Measurements from ENCODE around the gene HCFC1.

HCFC1 gene

GRCh38 chrX:154015581-154016264 is 44.1 kb upstream of the HCFC1 start:
- H3K27me3 ChIP-seq (ENCODE audit: control insufficient read depth, insufficient read depth, low read length, poor library complexity, severe bottlenecking), result no peaks in the 10 kb centered on the region
- no peak overlapping the region for H3K4me3 ChIP-seq (ENCODE audit: insufficient read depth, low read depth, low read length)
- WGBS, 2 experiments, result 80 to 85% methylated on average over 16 of the region's 16 CpGs
- no peak overlapping the region for H3K27ac ChIP-seq (ENCODE audit: insufficient read depth, low read depth, low read length, poor library complexity, severe bottlenecking)
- peaks cover 3% of the 10 kb centered on the region for H3K4me1 ChIP-seq (ENCODE audit: control insufficient read depth, insufficient read depth, low read length)
- no peaks in the 10 kb centered on the region for H3K36me3 ChIP-seq (ENCODE audit: control insufficient read depth, insufficient read depth, low read length)
- H3K9me3 ChIP-seq (ENCODE audit: control insufficient read depth, low read length), result no peaks in the 10 kb centered on the region

- Histone ChIP-seq H3K36me3 (ENCODE audit: control insufficient read depth, insufficient read depth, low read length) (no peaks in the 10 kb centered on the region), H3K27me3 (ENCODE audit: control insufficient read depth, insufficient read depth, low read length, poor library complexity, severe bottlenecking) (no peaks in the 10 kb centered on the region), H3K4me1 (ENCODE audit: control insufficient read depth, insufficient read depth, low read length) (no peaks in the 10 kb centered on the region), H3K4me3 (ENCODE audit: insufficient read depth, low read depth, low read length) (no peak overlapping the region), H3K9me3 (ENCODE audit: control insufficient read depth, low read length) (no peaks in the 10 kb centered on the region), H3K27ac (ENCODE audit: insufficient read depth, low read depth, low read length, poor library complexity, severe bottlenecking) (no peak overlapping the region)
- 88% methylated on average over 24 of the region's 24 CpGs for WGBS, 2 experiments
These were observed 43.1 kb upstream of the HCFC1 start for GRCh38 chrX:154014429-154015380.

- Histone ChIP-seq H3K36me3 (ENCODE audit: control insufficient read depth, insufficient read depth, low read length) (no peaks in the 10 kb centered on the region), H3K4me3 (ENCODE audit: insufficient read depth, low read depth, low read length) (no peak overlapping the region), H3K27me3 (ENCODE audit: control insufficient read depth, insufficient read depth, low read length, poor library complexity, severe bottlenecking) (no peaks in the 10 kb centered on the region), H3K27ac (ENCODE audit: insufficient read depth, low read depth, low read length, poor library complexity, severe bottlenecking) (no peak overlapping the region), H3K4me1 (ENCODE audit: control insufficient read depth, insufficient read depth, low read length) (no peaks in the 10 kb centered on the region), H3K9me3 (ENCODE audit: control insufficient read depth, low read length) (no peaks in the 10 kb centered on the region)
- 58 to 67% methylated on average over 19 to 20 of the region's 20 CpGs for WGBS, 2 experiments
These were observed 42.2 kb upstream of the HCFC1 start for GRCh38 chrX:154013614-154014360.

GRCh38 chrX:154013001-154013421 is 41.4 kb upstream of the HCFC1 start:
- H3K36me3 ChIP-seq (ENCODE audit: control insufficient read depth, insufficient read depth, low read length), result no peaks in the 10 kb centered on the region
- H3K27ac ChIP-seq (ENCODE audit: insufficient read depth, low read depth, low read length, poor library complexity, severe bottlenecking), result no peak overlapping the region
- H3K4me1 ChIP-seq (ENCODE audit: control insufficient read depth, insufficient read depth, low read length), result no peaks in the 10 kb centered on the region
- H3K27me3 ChIP-seq (ENCODE audit: control insufficient read depth, insufficient read depth, low read length, poor library complexity, severe bottlenecking), result no peaks in the 10 kb centered on the region
- WGBS, 2 experiments, result 87 to 88% methylated on average over 17 of the region's 17 CpGs
- no peaks in the 10 kb centered on the region for H3K9me3 ChIP-seq (ENCODE audit: control insufficient read depth, low read length)
- H3K4me3 ChIP-seq (ENCODE audit: insufficient read depth, low read depth, low read length), result no peak overlapping the region

- Histone ChIP-seq H3K4me3 (ENCODE audit: insufficient read depth, low read depth, low read length) (no peak overlapping the region), H3K36me3 (ENCODE audit: control insufficient read depth, insufficient read depth, low read length) (no peaks in the 10 kb centered on the region), H3K27me3 (ENCODE audit: control insufficient read depth, insufficient read depth, low read length, poor library complexity, severe bottlenecking) (no peaks in the 10 kb centered on the region), H3K27ac (ENCODE audit: insufficient read depth, low read depth, low read length, poor library complexity, severe bottlenecking) (no peak overlapping the region), H3K9me3 (ENCODE audit: control insufficient read depth, low read length) (no peaks in the 10 kb centered on the region), H3K4me1 (ENCODE audit: control insufficient read depth, insufficient read depth, low read length) (no peaks in the 10 kb centered on the region)
- 89 to 90% methylated on average over 17 of the region's 17 CpGs for WGBS, 2 experiments
These were observed 40.8 kb upstream of the HCFC1 start for GRCh38 chrX:154012336-154012991.

- no peaks in the 10 kb centered on the region for H3K4me1 ChIP-seq (ENCODE audit: control insufficient read depth, insufficient read depth, low read length)
- H3K27ac ChIP-seq (ENCODE audit: insufficient read depth, low read depth, low read length, poor library complexity, severe bottlenecking), result no peak overlapping the region
- no peaks in the 10 kb centered on the region for H3K36me3 ChIP-seq (ENCODE audit: control insufficient read depth, insufficient read depth, low read length)
- no peaks in the 10 kb centered on the region for H3K9me3 ChIP-seq (ENCODE audit: control insufficient read depth, low read length)
- H3K4me3 ChIP-seq (ENCODE audit: insufficient read depth, low read depth, low read length), result no peak overlapping the region
- WGBS, 2 experiments, result 95% methylated on average over 18 of the region's 18 CpGs
- H3K27me3 ChIP-seq (ENCODE audit: control insufficient read depth, insufficient read depth, low read length, poor library complexity, severe bottlenecking), result no peaks in the 10 kb centered on the region
These were observed 40.0 kb upstream of the HCFC1 start for GRCh38 chrX:154011376-154012335.

GRCh38 chrX:154010330-154011087 is 38.9 kb upstream of the HCFC1 start:
- Histone ChIP-seq H3K9me3 (ENCODE audit: control insufficient read depth, low read length) (no peaks in the 10 kb centered on the region), H3K36me3 (ENCODE audit: control insufficient read depth, insufficient read depth, low read length) (no peaks in the 10 kb centered on the region), H3K27ac (ENCODE audit: insufficient read depth, low read depth, low read length, poor library complexity, severe bottlenecking) (no peak overlapping the region), H3K4me3 (ENCODE audit: insufficient read depth, low read depth, low read length) (no peak overlapping the region), H3K4me1 (ENCODE audit: control insufficient read depth, insufficient read depth, low read length) (no peaks in the 10 kb centered on the region), H3K27me3 (ENCODE audit: control insufficient read depth, insufficient read depth, low read length, poor library complexity, severe bottlenecking) (no peaks in the 10 kb centered on the region)
- WGBS, 2 experiments, result 94 to 96% methylated on average over 18 of the region's 18 CpGs

- Histone ChIP-seq H3K36me3 (ENCODE audit: control insufficient read depth, insufficient read depth, low read length) (no peaks in the 10 kb centered on the region), H3K27ac (ENCODE audit: insufficient read depth, low read depth, low read length, poor library complexity, severe bottlenecking) (no peak overlapping the region), H3K9me3 (ENCODE audit: control insufficient read depth, low read length) (no peaks in the 10 kb centered on the region), H3K4me1 (ENCODE audit: control insufficient read depth, insufficient read depth, low read length) (no peaks in the 10 kb centered on the region), H3K27me3 (ENCODE audit: control insufficient read depth, insufficient read depth, low read length, poor library complexity, severe bottlenecking) (no peaks in the 10 kb centered on the region), H3K4me3 (ENCODE audit: insufficient read depth, low read depth, low read length) (no peak overlapping the region)
- WGBS, 2 experiments, result 64 to 73% methylated on average over 3 to 4 of the region's 4 CpGs
These were observed 36.9 kb upstream of the HCFC1 start for GRCh38 chrX:154008521-154008920.

Measured in ectodermal cell (in vitro differentiated cells).